HTERT RPE-1 (cell line): ENCODE measurements around the gene USP37.
"Not testable (repeated sequence)": the region's sequence is repeated elsewhere in the genome, so short reads cannot be mapped to it uniquely, and the experiment has no call there.

Source experiments
- in situ Hi-C: fragments of 300-500 bp; cut with MboI; formaldehyde crosslinking; loops from 4 replicates; pipeline ENCODE4 v1.14.3; 2020; ENCODE audit warnings: low sequenced_read_pairs

USP37 gene

GRCh38 chr2:218557941-218558340 is 10.2 kb downstream of the USP37 start:
- in situ Hi-C loops, result no loop called here

GRCh38 chr2:218555527-218555926 is 12.6 kb downstream of the USP37 start:
- in situ Hi-C loops, result no loop called here

GRCh38 chr2:218554225-218554624 is 13.9 kb downstream of the USP37 start:
- in situ Hi-C loops, result not testable (repeated sequence)

DNA sequence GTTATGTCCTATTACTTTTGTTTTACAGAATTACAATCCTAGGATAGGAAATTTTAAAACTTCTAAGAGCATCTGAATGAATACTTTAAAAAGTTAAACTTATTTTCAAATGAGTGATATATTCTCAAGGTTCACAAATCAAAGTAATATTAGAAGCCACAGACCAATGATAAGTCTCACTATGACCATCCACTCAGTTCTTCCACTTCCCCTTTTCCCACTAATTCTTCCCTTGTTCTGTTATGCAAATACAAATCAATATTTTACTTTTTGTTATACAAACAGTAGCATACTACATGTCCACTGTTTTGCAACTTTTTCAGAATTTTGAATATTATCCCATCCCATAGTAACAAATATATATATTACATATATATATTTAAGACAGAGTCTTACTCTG is 20.2 kb downstream of the USP37 start:
- in situ Hi-C loops, result no loop called here

DNA sequence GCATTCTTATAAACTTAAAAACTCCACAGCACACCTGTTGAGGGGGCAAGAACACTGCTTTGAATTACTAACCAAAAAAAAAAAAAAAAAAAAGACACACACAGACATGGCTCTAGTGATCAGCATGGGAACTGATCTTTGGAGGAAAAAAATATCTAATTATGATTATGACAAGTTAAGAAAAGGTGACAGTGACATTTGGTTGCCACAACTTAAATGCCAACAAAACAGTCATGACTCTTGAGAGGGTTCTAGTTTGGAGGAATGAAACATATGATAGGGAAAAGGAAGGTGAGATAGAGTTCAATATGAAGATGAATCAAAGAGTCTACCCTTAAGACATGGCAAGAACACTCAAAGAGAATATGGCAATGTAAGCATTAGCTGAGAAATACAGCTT is 20.6 kb downstream of the USP37 start:
- in situ Hi-C loops, result no loop called here

GRCh38 chr2:218546012-218546411 is 22.1 kb downstream of the USP37 start:
- in situ Hi-C loops, result no loop called here

DNA sequence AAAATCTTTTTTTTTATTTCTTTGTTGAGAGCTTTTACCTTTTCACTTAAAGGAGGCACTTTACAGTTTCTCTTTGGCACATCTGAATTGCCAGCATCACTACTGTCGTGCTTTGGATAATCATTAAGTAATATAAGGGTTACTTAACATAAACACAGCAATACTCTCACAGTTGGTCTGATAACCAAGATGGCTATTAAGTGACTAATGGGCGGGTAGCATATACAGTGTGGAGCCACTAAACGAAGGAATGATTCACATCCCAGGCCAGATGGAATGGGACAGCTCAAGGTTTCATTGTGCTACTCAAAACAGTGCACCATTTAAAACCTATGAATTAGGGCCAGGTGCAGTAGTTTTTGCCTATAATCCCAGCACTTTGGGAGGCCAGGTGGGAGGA is 28.1 kb downstream of the USP37 start:
- in situ Hi-C loops, result no loop called here

- in situ Hi-C loops, result no loop called here
Observed at GRCh38 chr2:218536804-218537494, 31.2 kb downstream of the USP37 start.

DNA sequence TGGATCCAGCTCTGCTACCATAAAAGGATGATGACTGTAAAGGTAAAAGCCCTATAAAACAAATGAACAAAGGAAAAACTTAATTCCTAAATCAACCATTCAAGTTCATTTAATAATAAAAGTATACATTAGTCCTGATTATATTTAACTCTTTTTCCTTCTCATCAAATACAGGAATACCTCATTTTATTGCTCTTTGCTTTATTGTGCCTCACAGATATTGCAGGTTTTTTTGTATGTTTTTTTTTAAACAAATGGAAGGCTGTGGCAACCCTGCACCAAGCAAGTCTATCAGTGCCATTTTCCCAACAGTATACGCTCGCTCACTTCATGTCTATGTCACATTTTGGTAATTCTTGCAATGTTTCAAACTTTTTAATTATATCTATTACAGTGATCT is 38.2 kb downstream of the USP37 start:
- in situ Hi-C loops, result no loop called here

DNA sequence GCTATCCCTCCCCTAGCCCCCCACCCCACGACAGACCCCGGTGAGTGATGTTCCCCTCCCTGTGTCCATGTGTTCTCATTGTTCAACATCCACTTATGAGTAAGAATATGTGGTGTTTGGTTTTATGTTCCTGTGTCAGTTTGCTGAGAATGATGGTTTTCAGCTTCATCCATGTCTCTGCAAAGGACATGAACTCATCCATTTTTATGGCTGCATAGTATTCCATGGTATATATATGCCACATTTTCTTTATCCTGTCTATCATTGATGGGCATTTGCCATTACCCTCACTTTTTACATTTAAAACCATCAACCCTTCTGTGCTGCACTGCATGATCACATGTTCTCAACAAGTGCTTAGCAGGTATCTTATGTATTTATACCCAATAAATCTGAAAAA is 39.7 kb downstream of the USP37 start:
- in situ Hi-C loops, result not testable (repeated sequence)

DNA sequence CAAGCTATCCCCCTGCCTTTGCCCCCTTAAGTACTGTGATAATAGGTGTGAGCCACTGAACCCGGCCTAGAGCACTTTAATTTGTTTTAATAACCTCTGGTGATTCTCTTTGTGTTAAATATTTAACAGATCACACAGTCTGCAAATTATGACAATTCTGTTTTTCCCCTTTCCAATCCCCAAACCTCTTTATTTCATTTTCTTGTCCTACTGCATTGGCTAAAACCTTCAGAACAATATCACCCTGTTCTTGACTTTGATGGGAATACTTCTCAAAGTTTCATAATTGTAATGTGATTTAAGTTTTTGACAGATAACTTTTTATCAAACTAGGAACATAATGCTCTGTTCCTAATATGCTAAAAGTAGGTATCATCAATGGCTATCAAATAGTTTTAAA is 44.5 kb downstream of the USP37 start:
- in situ Hi-C loops, result no loop called here

- in situ Hi-C loops, result no loop called here
Observed at GRCh38 chr2:218518876-218519275, 49.3 kb downstream of the USP37 start.

GRCh38 chr2:218517434-218518206 is 50.5 kb downstream of the USP37 start:
- in situ Hi-C loops, result no loop called here

DNA sequence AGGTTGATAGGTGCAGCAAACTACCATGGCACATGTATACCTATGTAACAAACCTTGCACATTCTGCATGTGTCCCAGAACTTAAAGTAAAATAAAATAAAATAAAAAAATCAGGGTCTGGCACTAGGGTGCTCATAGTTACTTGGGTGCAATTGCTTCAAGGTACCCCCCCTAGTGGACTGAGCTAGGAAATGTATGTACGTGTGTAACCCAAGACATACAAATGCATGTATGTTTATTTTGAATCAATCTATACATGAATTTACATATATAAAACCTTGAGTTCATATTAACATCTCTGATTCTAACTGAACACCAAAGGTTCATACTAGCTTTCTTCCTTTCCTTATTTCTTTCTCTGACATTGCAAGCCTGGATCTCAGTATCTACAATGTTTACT is 51.5 kb downstream of the USP37 start:
- in situ Hi-C loops, result no loop called here

DNA sequence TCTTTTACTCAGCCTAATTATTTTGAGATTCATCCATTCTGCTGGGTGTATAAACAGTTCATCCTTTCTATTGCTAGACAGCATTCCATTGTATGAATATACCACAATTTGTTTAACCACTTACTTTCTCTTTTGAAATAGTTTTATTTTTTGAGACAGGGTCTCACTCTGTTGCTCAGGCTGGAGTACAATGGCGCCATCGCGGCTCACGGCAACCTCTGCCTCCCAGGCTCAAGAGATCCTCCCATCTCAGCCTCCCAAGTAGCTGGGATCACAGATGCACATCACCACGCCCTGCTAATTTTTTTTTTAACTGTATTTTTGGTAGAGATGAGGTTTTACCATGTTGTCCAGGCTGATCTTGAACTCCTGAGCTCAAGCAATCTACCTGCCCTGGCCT is 54.5 kb downstream of the USP37 start:
- in situ Hi-C loops, result no loop called here

GRCh38 chr2:218508299-218508698 is 59.9 kb downstream of the USP37 start:
- in situ Hi-C loops, result no loop called here

DNA sequence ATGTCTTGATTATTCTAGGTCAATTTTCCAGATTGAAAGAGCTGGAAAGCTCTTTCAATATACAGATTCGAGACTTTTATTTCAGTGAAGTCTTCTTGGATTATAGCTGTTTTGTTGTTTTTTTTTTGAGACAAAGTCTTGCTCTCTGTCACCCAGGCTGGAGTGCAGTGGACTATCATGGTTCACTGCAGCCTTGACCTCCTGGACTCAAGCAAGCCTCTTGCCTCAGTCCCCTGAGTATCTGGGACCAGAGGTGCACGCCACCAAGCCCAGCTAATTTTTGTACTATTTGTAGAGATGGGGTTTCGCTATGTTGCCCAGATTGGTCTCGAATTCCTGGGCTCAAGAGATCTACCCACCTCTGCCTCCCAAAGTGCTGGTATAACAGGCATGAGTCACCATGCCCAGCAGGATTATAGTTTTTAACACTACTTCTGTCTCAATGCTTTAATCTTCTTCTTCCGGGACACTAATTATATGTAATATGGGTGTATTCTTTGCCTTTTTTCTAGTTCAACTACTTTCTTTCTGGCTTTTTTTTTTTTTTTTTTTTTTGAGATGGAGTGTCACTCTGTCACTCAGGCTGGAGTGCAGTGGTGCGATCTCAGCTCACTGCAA is 62.3 kb downstream of the USP37 start:
- in situ Hi-C loops, result no loop called here

DNA sequence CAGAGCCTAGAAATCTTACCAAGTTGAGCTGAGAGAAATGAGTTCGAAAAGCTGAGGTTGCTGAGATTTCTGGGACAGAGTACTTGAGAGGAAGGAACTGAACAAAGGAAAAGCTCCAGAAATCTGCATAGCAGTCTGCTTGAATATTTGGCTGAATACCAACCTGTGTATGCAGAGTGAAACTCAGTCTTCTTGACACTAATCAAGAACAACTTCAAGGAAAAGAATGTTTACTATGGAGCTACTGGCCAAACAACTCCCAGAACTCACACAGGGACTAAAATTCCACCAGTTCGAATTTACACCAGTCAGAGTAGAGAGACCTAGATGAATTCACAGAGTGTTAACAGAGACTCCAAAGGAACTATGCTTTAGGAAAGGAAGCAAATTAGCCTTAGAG is 66.5 kb downstream of the USP37 start:
- in situ Hi-C loops, result no loop called here

DNA sequence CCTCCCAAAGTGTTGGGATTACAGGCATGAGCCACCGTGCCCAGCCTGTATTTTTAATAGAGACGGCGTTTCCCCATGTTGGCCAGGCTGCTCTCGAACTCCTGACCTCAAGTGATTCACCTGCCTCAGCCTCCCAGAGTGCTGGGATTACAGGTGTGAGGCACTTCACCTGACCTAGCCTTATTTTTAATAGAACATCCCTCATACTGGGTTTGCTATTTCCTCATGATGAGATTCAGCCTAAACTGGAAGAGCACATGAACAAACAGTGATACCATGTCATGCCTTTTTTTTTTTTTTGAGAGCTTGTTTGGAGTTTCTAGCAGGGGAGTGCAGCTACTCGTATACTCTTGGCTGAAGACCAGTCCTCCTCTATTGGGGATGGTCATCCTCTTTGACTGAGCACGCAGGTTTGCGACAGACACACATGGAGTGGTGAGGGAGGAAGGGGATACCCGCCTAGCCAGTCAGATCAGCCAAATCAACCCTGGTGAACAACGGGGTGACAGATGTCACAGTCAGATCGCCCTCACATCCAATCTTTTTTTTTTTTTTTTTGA is 67.6 kb downstream of the USP37 start:
- in situ Hi-C loops, result no loop called here

DNA sequence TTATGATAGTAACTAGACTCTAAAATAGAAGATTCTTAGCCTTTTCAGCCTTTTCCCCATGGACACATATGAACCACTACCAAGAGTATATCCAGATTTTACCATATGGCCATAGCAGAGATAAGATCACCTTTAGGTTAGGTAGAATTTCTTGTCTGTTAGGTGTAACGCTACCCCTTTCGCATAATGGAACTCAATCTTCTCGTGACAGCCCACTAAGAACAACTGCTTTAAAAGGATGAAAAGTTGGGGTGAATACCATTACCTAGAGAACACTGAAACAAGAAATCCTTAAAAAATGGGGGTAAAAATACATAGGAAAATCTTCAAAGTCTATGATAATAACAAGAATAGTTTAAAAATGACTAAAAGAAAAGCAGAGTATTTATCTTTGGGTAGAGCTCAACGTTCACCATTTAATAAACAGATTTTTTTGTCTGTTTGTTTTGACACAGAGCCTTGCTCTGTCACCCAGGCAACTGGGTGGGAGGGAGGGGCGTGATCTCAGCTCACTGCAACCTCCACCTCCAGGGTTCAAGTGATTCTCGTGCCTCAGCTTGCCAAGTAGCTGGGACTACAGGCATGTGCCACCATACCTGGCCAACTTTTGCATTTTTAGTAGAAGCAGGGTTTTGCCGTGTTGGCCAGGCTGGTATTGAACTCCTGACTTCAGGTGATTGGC is 82.0 kb downstream of the USP37 start:
- in situ Hi-C loops, result no loop called here

GRCh38 chr2:218482651-218483050 is 85.5 kb downstream of the USP37 start:
- in situ Hi-C loops, result no loop called here
